Hepatocyte (in vitro differentiated cells): ENCODE data around the gene ZBTB7C.

Source experiments
- CTCF ChIP-seq: fragments of 200-600 bp; sonication (generic); IDR thresholded peaks from 2 replicates; pipeline ENCODE4 v1.5.1; 2016; ENCODE audit warnings: antibody characterized with exemption, mild to moderate bottlenecking; ENCODE audit not compliant: poor library complexity
- EZH2phosphoT487 ChIP-seq: fragments of 200-600 bp; sonication (generic); IDR thresholded peaks from one replicate; pipeline ENCODE4 v1.6.1; 2018; ENCODE audit warnings: antibody characterized with exemption, mild to moderate bottlenecking, low read depth, moderate library complexity; ENCODE audit not compliant: unreplicated experiment, severe bottlenecking

GRCh38 chr18:48085781-48086487 is 323.2 kb downstream of the ZBTB7C start:
- TF ChIP-seq EZH2phosphoT487 (no peak), CTCF (no peak)
